SK-N-SH (cell line): ENCODE results near the gene PIP4K2A.

Experiments
- CTCF ChIP-seq: fragments of 200-600 bp; sonication (generic); IDR thresholded peaks from 2 replicates; pipeline ENCODE4 v1.6.1; 2017; ENCODE audit warnings: antibody characterized with exemption, mild to moderate bottlenecking, moderate library complexity
- EP300 ChIP-seq, 2 experiments: IDR thresholded peaks; 2 replicates each; pipeline versions ENCODE4 v1.4.0 to v1.6.1; 2012; ENCODE audit warnings: borderline replicate concordance in 1 of 2, low read depth in 1 of 2, low read length in 1 of 2
- FOXM1 ChIP-seq: IDR thresholded peaks from 2 replicates; pipeline ENCODE4 v1.4.0; 2012; ENCODE audit warnings: low read depth, mild to moderate bottlenecking
- GABPA ChIP-seq: IDR thresholded peaks from 2 replicates; pipeline ENCODE4 v1.4.0; 2012; ENCODE audit warnings: low read depth, mild to moderate bottlenecking
- NRF1 ChIP-seq: IDR thresholded peaks from 2 replicates; pipeline ENCODE4 v1.6.1; 2012; ENCODE audit warnings: low read depth, mild to moderate bottlenecking, low read length
- POLR2AphosphoS5 ChIP-seq: IDR thresholded peaks from 2 replicates; pipeline ENCODE4 v1.6.1; 2012; ENCODE audit warnings: low read depth, low read length
- RCOR1 ChIP-seq: fragments of 150-350 bp; IDR thresholded peaks from 2 replicates; pipeline ENCODE4 v1.6.1; 2017; ENCODE audit warnings: antibody characterized with exemption, low read length
- RFX5 ChIP-seq: IDR thresholded peaks from 2 replicates; pipeline ENCODE4 v1.6.1; 2012; ENCODE audit warnings: mild to moderate bottlenecking, improper control_type of control experiment, low read length
- SMC3 ChIP-seq: IDR thresholded peaks from 2 replicates; pipeline ENCODE4 v1.6.1; 2012; ENCODE audit warnings: low read depth, low read length, improper control_type of control experiment
- USF2 ChIP-seq: fragments of 150-350 bp; IDR thresholded peaks from 2 replicates; pipeline ENCODE4 v1.6.1; 2017; ENCODE audit warnings: antibody characterized with exemption, low read length, low read depth, borderline replicate concordance

- TF ChIP-seq POLR2AphosphoS5 (no peak), RCOR1 (no peak), CTCF (no peak), FOXM1 (no peak), SMC3 (no peak), EP300 (IDR thresholded peaks at IDR 0.05; ENCODE audit: borderline replicate concordance in 1 of 2, low read depth in 1 of 2, low read length in 1 of 2) (no peak), NRF1 (no peak), USF2 (no peak), RFX5 (no peak), GABPA (no peak)
Observed at GRCh38 chr10:22722626-22723169, 8.3 kb upstream of the PIP4K2A start.
